HepG2 (cell line): ENCODE results near the gene TTC23. TPM values are rescaled to one million over a fixed set of nuclear protein-coding genes. Genes with fewer than 3 reads are reported as not detected.

Experiments
- CC2D1A ChIP-seq: sonication (generic); formaldehyde crosslinking; IDR thresholded peaks from 2 replicates; pipeline ENCODE4 v1.8.1; 2023; ENCODE audit warnings: mild to moderate bottlenecking, missing genetic modification reagents
- ESRRA ChIP-seq: sonication (generic); formaldehyde crosslinking; IDR thresholded peaks from 2 replicates; pipeline ENCODE4 v1.5.1; 2020; ENCODE audit warnings: mild to moderate bottlenecking, low read depth, missing genetic modification reagents
- GPN1 ChIP-seq: sonication (generic); formaldehyde crosslinking; IDR thresholded peaks from 2 replicates; pipeline ENCODE4 v1.5.1; 2020; ENCODE audit warnings: missing genetic modification reagents, borderline replicate concordance
- HDAC1 ChIP-seq: sonication (generic); formaldehyde crosslinking; IDR thresholded peaks from 2 replicates; pipeline ENCODE4 v1.5.1; 2020; ENCODE audit warnings: mild to moderate bottlenecking, missing genetic modification reagents
- HOXA5 ChIP-seq: sonication (generic); formaldehyde crosslinking; IDR thresholded peaks from 2 replicates; pipeline ENCODE4 v1.4.0; 2020; ENCODE audit warnings: missing genetic modification reagents
- MAFG ChIP-seq: sonication (generic); formaldehyde crosslinking; IDR thresholded peaks from 2 replicates; pipeline ENCODE4 v1.5.1; 2020; ENCODE audit warnings: mild to moderate bottlenecking, missing genetic modification reagents
- MBNL3 ChIP-seq: fragments of 250-450 bp; sonication (Bioruptor Pico); conservative IDR thresholded peaks from 2 replicates; pipeline ENCODE4 v1.8.0; 2022; ENCODE audit warnings: mild to moderate bottlenecking, inconsistent platforms
- NCOA2 ChIP-seq: sonication (generic); formaldehyde crosslinking; IDR thresholded peaks from 2 replicates; pipeline ENCODE4 v1.8.0; 2022; ENCODE audit warnings: inconsistent platforms
- NFKB2 ChIP-seq: sonication (generic); formaldehyde crosslinking; IDR thresholded peaks from 2 replicates; pipeline ENCODE4 v1.4.0; 2020; ENCODE audit warnings: missing genetic modification reagents, borderline replicate concordance
- NFYB ChIP-seq: sonication (generic); formaldehyde crosslinking; IDR thresholded peaks from 2 replicates; pipeline ENCODE4 v1.4.0; 2020; ENCODE audit warnings: missing genetic modification reagents
- NR2F6 ChIP-seq, 2 experiments: IDR thresholded peaks; 2 replicates each; pipeline ENCODE4 v1.6.1; 2016; ENCODE audit warnings: antibody characterized with exemption in 1 of 2, mild to moderate bottlenecking in 1 of 2
- PHF8 ChIP-seq: sonication (generic); formaldehyde crosslinking; IDR thresholded peaks from 2 replicates; pipeline ENCODE4 v1.5.0; 2020; ENCODE audit warnings: missing genetic modification reagents
- PITX1 ChIP-seq: sonication (generic); formaldehyde crosslinking; IDR thresholded peaks from 2 replicates; pipeline ENCODE4 v1.5.1; 2020; ENCODE audit warnings: mild to moderate bottlenecking, missing genetic modification reagents
- PRPF4 ChIP-seq: fragments of 200-400 bp; formaldehyde crosslinking; IDR thresholded peaks from 2 replicates; pipeline ENCODE4 v1.6.1; 2016; ENCODE audit warnings: low read length, low read depth; ENCODE audit not compliant: poor library complexity, severe bottlenecking
- SMAD1 ChIP-seq: sonication (generic); formaldehyde crosslinking; IDR thresholded peaks from 2 replicates; pipeline ENCODE4 v1.4.0; 2020; ENCODE audit warnings: missing genetic modification reagents, low read depth, mild to moderate bottlenecking, borderline replicate concordance
- SSRP1 ChIP-seq: IDR thresholded peaks from 2 replicates; pipeline ENCODE4 v1.6.1; 2016; ENCODE audit warnings: control low read depth
- TCF7 ChIP-seq: sonication (generic); IDR thresholded peaks from 2 replicates; pipeline ENCODE4 v1.6.1; 2016; ENCODE audit warnings: antibody characterized with exemption, low read depth
- TMF1 ChIP-seq: sonication (generic); formaldehyde crosslinking; IDR thresholded peaks from 2 replicates; pipeline ENCODE4 v1.8.1; 2022; ENCODE audit warnings: low read depth, missing genetic modification reagents
- ZBTB26 ChIP-seq: IDR thresholded peaks from 2 replicates; pipeline ENCODE4 v1.6.1; 2016; ENCODE audit warnings: missing compliant biosample characterization, missing genetic modification reagents, borderline replicate concordance
- ZFAT ChIP-seq: sonication (generic); formaldehyde crosslinking; conservative IDR thresholded peaks from 2 replicates; pipeline ENCODE4 v1.8.1; 2023; ENCODE audit warnings: missing genetic modification reagents, inconsistent platforms
- ZFP82 ChIP-seq: sonication (generic); formaldehyde crosslinking; IDR thresholded peaks from 2 replicates; pipeline ENCODE4 v1.5.1; 2020; ENCODE audit warnings: mild to moderate bottlenecking, missing genetic modification reagents, borderline replicate concordance
- ZNF10 ChIP-seq: sonication (generic); formaldehyde crosslinking; IDR thresholded peaks from 2 replicates; pipeline ENCODE4 v1.4.0; 2020; ENCODE audit warnings: mild to moderate bottlenecking, low read depth, missing genetic modification reagents, borderline replicate concordance
- ZNF224 ChIP-seq: sonication (generic); formaldehyde crosslinking; IDR thresholded peaks from 2 replicates; pipeline ENCODE4 v1.5.0; 2020; ENCODE audit warnings: mild to moderate bottlenecking, missing genetic modification reagents
- ZNF570 ChIP-seq: sonication (generic); formaldehyde crosslinking; IDR thresholded peaks from 2 replicates; pipeline ENCODE4 v1.4.0; 2020; ENCODE audit warnings: mild to moderate bottlenecking, missing genetic modification reagents, borderline replicate concordance
- ZNF614 ChIP-seq: IDR thresholded peaks from 2 replicates; pipeline ENCODE4 v1.6.1; 2018; ENCODE audit warnings: missing biosample characterization, missing genetic modification reagents, inconsistent platforms, borderline replicate concordance
- polyA plus RNA-seq, 8 experiments: library from polyadenylated mRNA; depleted of rRNA in 3 of 8; stranded (reverse) in 7 of 8; unstranded in 1 of 8; fragments of >200 nt; fragmentation: Illumina TruSeq in 4 of 8; extraction: Trizol in 4 of 8; gene quantifications; 2 replicates each; pipeline versions ENCODE4 v1.2.1 to v1.2.3, GENCODE V29; 2011 to 2016; ENCODE audit warnings: low read depth in 4 of 8, missing spikeins in 1 of 8, mixed read lengths in 1 of 8; ENCODE audit not compliant: insufficient read depth in 1 of 8
- total RNA-seq, 5 experiments: library from RNA; depleted of rRNA; stranded (reverse); fragments of >200 nt; fragmentation: Illumina TruSeq; extraction: Trizol; gene quantifications; 2 replicates each; pipeline ENCODE4 v1.2.3, GENCODE V29; 2016; ENCODE audit warnings: low read depth in 1 of 5
- TF ChIP-seq, protein P1 (sequence below): sonication (generic); formaldehyde crosslinking; IDR thresholded peaks from 2 replicates; pipeline ENCODE4 v1.4.0; 2020; ENCODE audit warnings: missing genetic modification reagents, low read depth, mild to moderate bottlenecking, borderline replicate concordance
- TF ChIP-seq, protein P2 (sequence below): sonication (generic); formaldehyde crosslinking; conservative IDR thresholded peaks from 2 replicates; pipeline ENCODE4 v1.4.0; 2020; ENCODE audit warnings: missing genetic modification reagents

TTC23 gene
- total and polyA plus RNA-seq, 2 of the 13 experiments (the other 11 are each of a cell fraction or from before 2014, with no cell fraction given) = 1.6 to 11.7 TPM

- TF ChIP-seq NCOA2 (CRISPR knock-in tag) (peak; percentile 31; the same call in 1 of the 2 replicates), ESRRA (no peak; the same call in 1 of the 2 replicates), ZFP82 (CRISPR knock-in tag) (no peak; the same call in 1 of the 2 replicates), ZFAT (CRISPR knock-in tag) (no peak), TCF7 (no peak), ZBTB26 (CRISPR knock-in tag) (no peak), GPN1 (no peak), PHF8 (CRISPR knock-in tag) (no peak), MAFG (no peak), NFYB (CRISPR knock-in tag) (no peak), MBNL3 (CRISPR knock-in tag) (no peak), SSRP1 (no peak), ZNF10 (CRISPR knock-in tag) (no peak), SMAD1 (CRISPR knock-in tag) (no peak), TMF1 (CRISPR knock-in tag) (no peak), NR2F6 (IDR thresholded peaks at IDR 0.05) (no peak), NR2F6 (CRISPR knock-in tag; IDR thresholded peaks at IDR 0.05) (peak; percentile 61; the same call in 1 of the 2 replicates), ZNF224 (CRISPR knock-in tag) (no peak), ZNF614 (CRISPR knock-in tag) (0 out of 2 replicates have a peak, but pooled peaks have one; percentile 19), CC2D1A (CRISPR knock-in tag) (no peak), NFKB2 (CRISPR knock-in tag) (no peak; the same call in 1 of the 2 replicates), HOXA5 (CRISPR knock-in tag) (no peak), ZNF570 (CRISPR knock-in tag) (no peak), PITX1 (peak; percentile 73), HDAC1 (peak; percentile 51; the same call in 1 of the 2 replicates), PRPF4 (no peak)
- TF ChIP-seq, protein P1, sequence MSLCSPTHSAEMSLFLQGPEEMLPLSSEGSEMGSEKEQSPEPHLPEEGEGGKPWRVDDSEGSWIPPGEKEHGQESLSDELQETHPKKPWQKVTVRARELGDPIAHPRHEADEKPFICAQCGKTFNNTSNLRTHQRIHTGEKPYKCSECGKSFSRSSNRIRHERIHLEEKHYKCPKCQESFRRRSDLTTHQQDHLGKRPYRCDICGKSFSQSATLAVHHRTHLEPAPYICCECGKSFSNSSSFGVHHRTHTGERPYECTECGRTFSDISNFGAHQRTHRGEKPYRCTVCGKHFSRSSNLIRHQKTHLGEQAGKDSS (CRISPR knock-in tag) = no peak; the same call in 1 of the 2 replicates
- TF ChIP-seq, protein P2, sequence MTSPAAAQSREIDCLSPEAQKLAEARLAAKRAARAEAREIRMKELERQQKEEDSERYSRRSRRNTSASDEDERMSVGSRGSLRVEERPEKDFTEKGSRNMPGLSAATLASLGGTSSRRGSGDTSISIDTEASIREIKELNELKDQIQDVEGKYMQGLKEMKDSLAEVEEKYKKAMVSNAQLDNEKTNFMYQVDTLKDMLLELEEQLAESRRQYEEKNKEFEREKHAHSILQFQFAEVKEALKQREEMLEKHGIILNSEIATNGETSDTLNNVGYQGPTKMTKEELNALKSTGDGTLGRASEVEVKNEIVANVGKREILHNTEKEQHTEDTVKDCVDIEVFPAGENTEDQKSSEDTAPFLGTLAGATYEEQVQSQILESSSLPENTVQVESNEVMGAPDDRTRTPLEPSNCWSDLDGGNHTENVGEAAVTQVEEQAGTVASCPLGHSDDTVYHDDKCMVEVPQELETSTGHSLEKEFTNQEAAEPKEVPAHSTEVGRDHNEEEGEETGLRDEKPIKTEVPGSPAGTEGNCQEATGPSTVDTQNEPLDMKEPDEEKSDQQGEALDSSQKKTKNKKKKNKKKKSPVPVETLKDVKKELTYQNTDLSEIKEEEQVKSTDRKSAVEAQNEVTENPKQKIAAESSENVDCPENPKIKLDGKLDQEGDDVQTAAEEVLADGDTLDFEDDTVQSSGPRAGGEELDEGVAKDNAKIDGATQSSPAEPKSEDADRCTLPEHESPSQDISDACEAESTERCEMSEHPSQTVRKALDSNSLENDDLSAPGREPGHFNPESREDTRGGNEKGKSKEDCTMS (CRISPR knock-in tag) = no peak
Observed at GRCh38 chr15:99131441-99132023, 117.8 kb downstream of the TTC23 start (continued).
